HepG2 (cell line): ENCODE results near the gene ITCH. TPM values are rescaled to one million over a fixed set of nuclear protein-coding genes. Genes with fewer than 3 reads are reported as not detected.
A peak's percentile ranks its signal among the peaks of the same experiment; 100 is the strongest.

Experiments
- ATRX ChIP-seq: sonication (generic); formaldehyde crosslinking; IDR thresholded peaks from 2 replicates; pipeline ENCODE4 v1.4.0; 2020; ENCODE audit warnings: missing genetic modification reagents, borderline replicate concordance
- EED ChIP-seq: sonication (generic); formaldehyde crosslinking; IDR thresholded peaks from 2 replicates; pipeline ENCODE4 v1.5.0; 2020; ENCODE audit warnings: mild to moderate bottlenecking, missing genetic modification reagents
- ISL2 ChIP-seq: sonication (generic); formaldehyde crosslinking; IDR thresholded peaks from 2 replicates; pipeline ENCODE4 v1.5.0; 2020; ENCODE audit warnings: missing genetic modification reagents
- JARID2 ChIP-seq: sonication (generic); formaldehyde crosslinking; IDR thresholded peaks from 2 replicates; pipeline ENCODE4 v1.8.1; 2023; ENCODE audit warnings: missing genetic modification reagents, inconsistent platforms; ENCODE audit not compliant: insufficient replicate concordance
- KDM5B ChIP-seq: sonication (generic); formaldehyde crosslinking; IDR thresholded peaks from 2 replicates; pipeline ENCODE4 v1.4.0; 2020; ENCODE audit warnings: missing genetic modification reagents, mild to moderate bottlenecking, borderline replicate concordance
- NCOA2 ChIP-seq: sonication (generic); formaldehyde crosslinking; IDR thresholded peaks from 2 replicates; pipeline ENCODE4 v1.8.0; 2022; ENCODE audit warnings: inconsistent platforms
- NFIB ChIP-seq: sonication (generic); formaldehyde crosslinking; IDR thresholded peaks from 2 replicates; pipeline ENCODE4 v1.9.0; 2021; ENCODE audit warnings: missing genetic modification reagents, mild to moderate bottlenecking, borderline replicate concordance
- PHB2 ChIP-seq: fragments of 450-650 bp; IDR thresholded peaks from 2 replicates; pipeline ENCODE4 v1.6.1; 2018; ENCODE audit not compliant: partially characterized antibody
- SOX13 ChIP-seq, 3 experiments: fragments of 450-650 bp in 1 of 3; sonication (generic) in 1 of 3; formaldehyde crosslinking in 1 of 3; IDR thresholded peaks in 2 of 3; conservative IDR thresholded peaks in 1 of 3; 2 replicates each; pipeline versions ENCODE4 v1.5.0 to v1.6.1; 2016 to 2020; ENCODE audit warnings: antibody characterized with exemption in 1 of 3, mild to moderate bottlenecking in 1 of 3, missing compliant biosample characterization in 1 of 3, missing genetic modification reagents in 1 of 3, moderate library complexity in 1 of 3
- TCF7 ChIP-seq: sonication (generic); IDR thresholded peaks from 2 replicates; pipeline ENCODE4 v1.6.1; 2016; ENCODE audit warnings: antibody characterized with exemption, low read depth
- YY1 ChIP-seq: IDR thresholded peaks from 2 replicates; pipeline ENCODE4 v1.6.1; 2011; ENCODE audit warnings: low read length, low read depth, moderate library complexity, mild to moderate bottlenecking; ENCODE audit not compliant: insufficient read depth, insufficient replicate concordance
- ZBTB21 ChIP-seq: sonication (generic); formaldehyde crosslinking; IDR thresholded peaks from 2 replicates; pipeline ENCODE4 v1.4.0; 2020; ENCODE audit warnings: missing genetic modification reagents
- ZFP36 ChIP-seq: fragments of 150-350 bp; IDR thresholded peaks from 2 replicates; pipeline ENCODE4 v1.6.1; 2018; ENCODE audit warnings: borderline replicate concordance, low read length, low read depth; ENCODE audit not compliant: partially characterized antibody
- ZNF263 ChIP-seq: sonication (generic); formaldehyde crosslinking; IDR thresholded peaks from 2 replicates; pipeline ENCODE4 v1.4.0; 2020; ENCODE audit warnings: missing genetic modification reagents
- ZNF34 ChIP-seq: sonication (generic); formaldehyde crosslinking; IDR thresholded peaks from 2 replicates; pipeline ENCODE4 v1.4.0; 2020; ENCODE audit warnings: mild to moderate bottlenecking, missing genetic modification reagents, borderline replicate concordance
- ZNF678 ChIP-seq: sonication (generic); formaldehyde crosslinking; IDR thresholded peaks from 2 replicates; pipeline ENCODE4 v1.4.0; 2020; ENCODE audit warnings: mild to moderate bottlenecking, missing genetic modification reagents
- ZNF737 ChIP-seq: sonication (generic); formaldehyde crosslinking; IDR thresholded peaks from 2 replicates; pipeline ENCODE4 v1.5.0; 2020; ENCODE audit warnings: missing genetic modification reagents, mild to moderate bottlenecking, borderline replicate concordance
- ZNF784 ChIP-seq: sonication (generic); formaldehyde crosslinking; IDR thresholded peaks from 2 replicates; pipeline ENCODE4 v1.5.1; 2020; ENCODE audit warnings: missing genetic modification reagents, mild to moderate bottlenecking, borderline replicate concordance
- ZSCAN12 ChIP-seq: sonication (generic); formaldehyde crosslinking; IDR thresholded peaks from 2 replicates; pipeline ENCODE4 v1.9.0; 2021; ENCODE audit warnings: mild to moderate bottlenecking, missing genetic modification reagents
- polyA plus RNA-seq, 8 experiments: library from polyadenylated mRNA; depleted of rRNA in 3 of 8; stranded (reverse) in 7 of 8; unstranded in 1 of 8; fragments of >200 nt; fragmentation: Illumina TruSeq in 4 of 8; extraction: Trizol in 4 of 8; gene quantifications; 2 replicates each; pipeline versions ENCODE4 v1.2.1 to v1.2.3, GENCODE V29; 2011 to 2016; ENCODE audit warnings: low read depth in 4 of 8, missing spikeins in 1 of 8, mixed read lengths in 1 of 8; ENCODE audit not compliant: insufficient read depth in 1 of 8
- total RNA-seq, 5 experiments: library from RNA; depleted of rRNA; stranded (reverse); fragments of >200 nt; fragmentation: Illumina TruSeq; extraction: Trizol; gene quantifications; 2 replicates each; pipeline ENCODE4 v1.2.3, GENCODE V29; 2016; ENCODE audit warnings: low read depth in 1 of 5
- TF ChIP-seq, protein P1 (sequence below), 2 experiments: IDR thresholded peaks; 2 replicates each; pipeline ENCODE4 v1.6.1; 2011 to 2012; ENCODE audit warnings: low read length in 2 of 2, borderline replicate concordance in 1 of 2, low read depth in 1 of 2, mild to moderate bottlenecking in 1 of 2, moderate library complexity in 1 of 2
- TF ChIP-seq, protein P2 (sequence below): sonication (generic); formaldehyde crosslinking; IDR thresholded peaks from 2 replicates; pipeline ENCODE4 v1.8.0; 2022; ENCODE audit warnings: missing genetic modification reagents, mild to moderate bottlenecking, inconsistent platforms, borderline replicate concordance
- TF ChIP-seq, protein P3 (sequence below): sonication (generic); formaldehyde crosslinking; IDR thresholded peaks from 2 replicates; pipeline ENCODE4 v1.5.0; 2020; ENCODE audit warnings: mild to moderate bottlenecking, missing genetic modification reagents

The ITCH gene
- total and polyA plus RNA-seq, 2 of the 13 experiments (the other 11 are each of a cell fraction or from before 2014, with no cell fraction given): 20.5 to 112 TPM

DNA sequence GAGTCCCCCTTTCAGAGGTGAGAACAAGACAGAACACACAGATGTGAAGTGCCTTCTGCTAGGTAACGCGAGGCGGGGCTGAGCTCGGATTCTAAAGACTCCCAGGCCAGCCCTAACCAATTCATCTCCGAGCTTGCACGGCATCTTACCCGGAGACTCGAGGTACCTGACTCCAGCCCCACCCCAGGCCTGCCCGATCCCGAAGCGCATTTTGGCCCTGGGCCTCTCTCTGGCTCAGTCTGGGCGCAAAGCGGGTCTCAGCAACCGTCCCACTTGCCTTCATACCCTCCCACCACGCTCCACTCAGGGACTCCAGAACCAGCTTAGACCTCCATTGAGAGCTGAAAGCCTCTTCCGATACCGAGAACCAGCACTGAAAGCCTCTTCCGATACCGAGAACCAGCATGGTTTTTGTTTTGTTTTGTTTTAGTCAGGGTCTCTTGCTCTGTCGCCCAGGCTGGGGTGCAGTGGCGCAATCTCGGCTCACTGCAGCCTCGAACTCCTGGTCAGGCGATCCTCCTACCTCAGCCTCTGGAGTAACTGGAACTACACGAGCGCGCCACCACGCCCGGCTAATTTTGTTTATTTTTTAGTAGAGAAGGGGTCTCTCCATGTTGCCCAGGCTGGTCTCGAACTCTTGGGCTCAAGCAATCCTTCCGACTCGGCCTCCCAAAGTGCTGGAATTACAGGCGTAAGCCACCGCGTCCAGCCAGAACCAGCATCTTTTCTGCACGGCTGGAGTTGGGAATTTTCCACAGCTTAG is 152.6 kb downstream of the ITCH start (continued):
- TF ChIP-seq, protein P1, sequence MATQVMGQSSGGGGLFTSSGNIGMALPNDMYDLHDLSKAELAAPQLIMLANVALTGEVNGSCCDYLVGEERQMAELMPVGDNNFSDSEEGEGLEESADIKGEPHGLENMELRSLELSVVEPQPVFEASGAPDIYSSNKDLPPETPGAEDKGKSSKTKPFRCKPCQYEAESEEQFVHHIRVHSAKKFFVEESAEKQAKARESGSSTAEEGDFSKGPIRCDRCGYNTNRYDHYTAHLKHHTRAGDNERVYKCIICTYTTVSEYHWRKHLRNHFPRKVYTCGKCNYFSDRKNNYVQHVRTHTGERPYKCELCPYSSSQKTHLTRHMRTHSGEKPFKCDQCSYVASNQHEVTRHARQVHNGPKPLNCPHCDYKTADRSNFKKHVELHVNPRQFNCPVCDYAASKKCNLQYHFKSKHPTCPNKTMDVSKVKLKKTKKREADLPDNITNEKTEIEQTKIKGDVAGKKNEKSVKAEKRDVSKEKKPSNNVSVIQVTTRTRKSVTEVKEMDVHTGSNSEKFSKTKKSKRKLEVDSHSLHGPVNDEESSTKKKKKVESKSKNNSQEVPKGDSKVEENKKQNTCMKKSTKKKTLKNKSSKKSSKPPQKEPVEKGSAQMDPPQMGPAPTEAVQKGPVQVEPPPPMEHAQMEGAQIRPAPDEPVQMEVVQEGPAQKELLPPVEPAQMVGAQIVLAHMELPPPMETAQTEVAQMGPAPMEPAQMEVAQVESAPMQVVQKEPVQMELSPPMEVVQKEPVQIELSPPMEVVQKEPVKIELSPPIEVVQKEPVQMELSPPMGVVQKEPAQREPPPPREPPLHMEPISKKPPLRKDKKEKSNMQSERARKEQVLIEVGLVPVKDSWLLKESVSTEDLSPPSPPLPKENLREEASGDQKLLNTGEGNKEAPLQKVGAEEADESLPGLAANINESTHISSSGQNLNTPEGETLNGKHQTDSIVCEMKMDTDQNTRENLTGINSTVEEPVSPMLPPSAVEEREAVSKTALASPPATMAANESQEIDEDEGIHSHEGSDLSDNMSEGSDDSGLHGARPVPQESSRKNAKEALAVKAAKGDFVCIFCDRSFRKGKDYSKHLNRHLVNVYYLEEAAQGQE (IDR thresholded peaks at IDR 0.05; ENCODE audit: borderline replicate concordance in 1 of 2, low read depth in 1 of 2, low read length in 2 of 2): no peak
- TF ChIP-seq NCOA2 (CRISPR knock-in tag) (no peak), ZNF678 (CRISPR knock-in tag) (peak; percentile 55; the same call in 1 of the 2 replicates), EED (CRISPR knock-in tag) (no peak), ZSCAN12 (CRISPR knock-in tag) (no peak), TCF7 (no peak), ISL2 (no peak), PHB2 (no peak), ZNF34 (no peak), ZNF263 (CRISPR knock-in tag) (no peak; the same call in 1 of the 2 replicates), ZFP36 (no peak), ZNF737 (CRISPR knock-in tag) (no peak), NFIB (no peak), ATRX (CRISPR knock-in tag) (no peak), YY1 (no peak), ZNF784 (CRISPR knock-in tag) (no peak; the same call in 1 of the 2 replicates), SOX13 (IDR thresholded peaks at IDR 0.05) (no peak), SOX13 (CRISPR knock-in tag; conservative IDR thresholded peaks at IDR 0.05 in 1 of 2, IDR thresholded peaks at IDR 0.05 in 1 of 2) (no peak), KDM5B (CRISPR knock-in tag) (no peak; the same call in 1 of the 2 replicates), JARID2 (CRISPR knock-in tag) (no peak), ZBTB21 (CRISPR knock-in tag) (no peak)
- TF ChIP-seq, protein P2, sequence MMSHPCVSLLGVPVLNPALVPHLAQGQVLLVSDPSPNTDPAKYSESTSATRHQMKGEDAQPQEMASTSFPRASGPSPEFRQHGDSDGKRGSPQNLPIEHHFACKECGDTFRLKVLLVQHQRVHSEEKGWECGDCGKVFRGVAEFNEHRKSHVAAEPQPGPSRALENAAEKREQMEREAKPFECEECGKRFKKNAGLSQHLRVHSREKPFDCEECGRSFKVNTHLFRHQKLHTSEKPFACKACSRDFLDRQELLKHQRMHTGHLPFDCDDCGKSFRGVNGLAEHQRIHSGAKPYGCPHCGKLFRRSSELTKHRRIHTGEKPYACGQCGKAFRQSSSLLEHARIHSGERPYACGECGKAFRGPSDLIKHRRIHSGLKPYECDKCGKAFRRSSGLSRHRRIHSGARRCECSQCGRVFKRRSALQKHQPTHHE (CRISPR knock-in tag): peak; percentile 37; the same call in 1 of the 2 replicates
- TF ChIP-seq, protein P3, sequence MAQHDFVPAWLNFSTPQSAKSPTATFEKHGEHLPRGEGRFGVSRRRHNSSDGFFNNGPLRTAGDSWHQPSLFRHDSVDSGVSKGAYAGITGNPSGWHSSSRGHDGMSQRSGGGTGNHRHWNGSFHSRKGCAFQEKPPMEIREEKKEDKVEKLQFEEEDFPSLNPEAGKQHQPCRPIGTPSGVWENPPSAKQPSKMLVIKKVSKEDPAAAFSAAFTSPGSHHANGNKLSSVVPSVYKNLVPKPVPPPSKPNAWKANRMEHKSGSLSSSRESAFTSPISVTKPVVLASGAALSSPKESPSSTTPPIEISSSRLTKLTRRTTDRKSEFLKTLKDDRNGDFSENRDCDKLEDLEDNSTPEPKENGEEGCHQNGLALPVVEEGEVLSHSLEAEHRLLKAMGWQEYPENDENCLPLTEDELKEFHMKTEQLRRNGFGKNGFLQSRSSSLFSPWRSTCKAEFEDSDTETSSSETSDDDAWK: no peak
